IMR-90 (cell line): Measurements from ENCODE around the gene HMGN4. TPM values are rescaled to one million over a fixed set of nuclear protein-coding genes. Genes with fewer than 3 reads are reported as not detected.

Experiments used
- ATAC-seq: fragments of 200-7000 bp; cut with Tn5 transposase; 2 replicates; pipeline ENCODE4 v1.9.1; 2020; ENCODE audit warnings: low read depth, mild to moderate bottlenecking, moderate library complexity
- BruUV-seq: library from RNA; stranded (reverse); fragments of 400-500 nt; replicated peaks from 2 replicates; lab custom pipeline; 2021; lab: Mats Ljungman, UMichigan
- CTCF ChIA-PET: fragments of 300-600 bp; formaldehyde crosslinking; extraction: SDS; loops from one replicate; lab custom pipeline; 2021; ENCODE audit warnings: antibody characterized with exemption; lab: Yijun Ruan, JAX
- POLR2A ChIA-PET: fragments of 300-600 bp; sonication (Branson Sonifier 250); formaldehyde crosslinking; loops from one replicate; lab custom pipeline; 2022; ENCODE audit warnings: antibody characterized with exemption; ENCODE audit not compliant: unreplicated experiment; lab: Charles Lee
- DNase-seq: peaks from one replicate; pipeline ENCODE4 v3.0.0; 2013
- H2AFZ ChIP-seq: replicated peaks from 2 replicates; pipeline ENCODE3; 2013; ENCODE audit warnings: low read length, mild to moderate bottlenecking; ENCODE audit not compliant: poor library complexity
- H2AK5ac ChIP-seq: 2 replicates; pipeline ENCODE4 v1.6.1; 2013; ENCODE audit warnings: low read depth, low read length, inconsistent platforms
- H2AK9ac ChIP-seq: replicated peaks from 2 replicates; pipeline ENCODE3; 2013; ENCODE audit warnings: mild to moderate bottlenecking, low read depth, low read length, moderate library complexity; ENCODE audit not compliant: poor library complexity
- H2BK120ac ChIP-seq: 2 replicates; pipeline ENCODE4 v1.6.1; 2013; ENCODE audit warnings: low read depth, low read length, inconsistent platforms
- H2BK15ac ChIP-seq: 3 replicates; pipeline ENCODE4 v1.6.1; 2013; ENCODE audit warnings: low read depth, low read length, inconsistent platforms
- H2BK20ac ChIP-seq: 2 replicates; pipeline ENCODE4 v1.6.1; 2013; ENCODE audit warnings: low read depth, mild to moderate bottlenecking, inconsistent platforms, low read length, moderate library complexity
- H2BK5ac ChIP-seq: 2 replicates; pipeline ENCODE4 v1.6.1; 2013; ENCODE audit warnings: mild to moderate bottlenecking, low read depth, low read length, inconsistent platforms; ENCODE audit not compliant: poor library complexity, severe bottlenecking
- H3K14ac ChIP-seq: replicated peaks from 2 replicates; pipeline ENCODE4 v1.6.1; 2013; ENCODE audit warnings: low read depth, low read length, inconsistent platforms
- H3K18ac ChIP-seq: 2 replicates; pipeline ENCODE4 v1.6.1; 2013; ENCODE audit warnings: low read depth, low read length, control low read depth
- H3K23ac ChIP-seq: 2 replicates; pipeline ENCODE4 v1.6.1; 2013; ENCODE audit warnings: low read depth, low read length, inconsistent platforms
- H3K27ac ChIP-seq: 2 replicates; pipeline ENCODE4 v1.5.1; 2013; ENCODE audit warnings: mild to moderate bottlenecking, control low read depth, low read length; ENCODE audit not compliant: insufficient read depth
- H3K27me3 ChIP-seq: 2 replicates; pipeline ENCODE4 v1.6.1; 2013; ENCODE audit warnings: low read length; ENCODE audit not compliant: control insufficient read depth, insufficient read depth
- H3K36me3 ChIP-seq: 2 replicates; pipeline ENCODE4 v1.6.1; 2013; ENCODE audit warnings: low read length, mixed read lengths; ENCODE audit not compliant: control insufficient read depth, insufficient read depth
- H3K4ac ChIP-seq: 2 replicates; pipeline ENCODE4 v1.6.1; 2013; ENCODE audit warnings: low read depth, low read length, inconsistent platforms
- H3K4me1 ChIP-seq: 2 replicates; pipeline ENCODE4 v1.6.1; 2013; ENCODE audit warnings: low read length, mixed read lengths; ENCODE audit not compliant: control insufficient read depth, insufficient read depth
- H3K4me2 ChIP-seq: 2 replicates; pipeline ENCODE4 v1.6.1; 2013; ENCODE audit warnings: low read depth, mild to moderate bottlenecking, control low read depth, low read length, moderate library complexity
- H3K4me3 ChIP-seq: 2 replicates; pipeline ENCODE4 v1.5.1; 2013; ENCODE audit warnings: low read depth, mild to moderate bottlenecking, control low read depth, low read length, moderate library complexity; ENCODE audit not compliant: insufficient read depth
- H3K56ac ChIP-seq: 2 replicates; pipeline ENCODE4 v1.6.1; 2013; ENCODE audit warnings: low read length, inconsistent platforms; ENCODE audit not compliant: insufficient read depth; ENCODE audit errors: extremely low read depth
- H3K79me1 ChIP-seq, 2 experiments: 2 replicates each; pipeline ENCODE4 v1.6.1; 2013; ENCODE audit warnings: low read length in 2 of 2, inconsistent platforms in 1 of 2, low read depth in 1 of 2
- H3K9ac ChIP-seq: 2 replicates; pipeline ENCODE4 v1.6.1; 2013; ENCODE audit warnings: low read depth, low read length, control low read depth
- H3K9me1 ChIP-seq: 2 replicates; pipeline ENCODE4 v1.6.1; 2013; ENCODE audit warnings: low read length, inconsistent platforms; ENCODE audit not compliant: insufficient read depth
- H3K9me3 ChIP-seq: 2 replicates; pipeline ENCODE4 v1.6.1; 2013; ENCODE audit warnings: low read length; ENCODE audit not compliant: control insufficient read depth, insufficient read depth
- H4K20me1 ChIP-seq: 2 replicates; pipeline ENCODE4 v1.6.1; 2013; ENCODE audit warnings: low read length, inconsistent platforms; ENCODE audit not compliant: insufficient read depth
- H4K5ac ChIP-seq: 2 replicates; pipeline ENCODE4 v1.6.1; 2013; ENCODE audit warnings: mild to moderate bottlenecking, low read depth, low read length, control low read depth
- H4K8ac ChIP-seq, 2 experiments: 2 replicates each; pipeline ENCODE4 v1.6.1; 2013; ENCODE audit warnings: low read depth in 2 of 2, low read length in 2 of 2, control low read depth in 1 of 2, inconsistent platforms in 1 of 2
- H4K91ac ChIP-seq: 2 replicates; pipeline ENCODE4 v1.6.1; 2013; ENCODE audit warnings: low read depth, low read length, inconsistent platforms; ENCODE audit not compliant: insufficient read depth
- BHLHE40 ChIP-seq: fragments of 150-350 bp; IDR thresholded peaks from 2 replicates; pipeline ENCODE4 v1.6.1; 2016; ENCODE audit warnings: mild to moderate bottlenecking, low read depth, low read length
- CEBPB ChIP-seq: IDR thresholded peaks from 2 replicates; pipeline ENCODE4 v1.6.1; 2012; ENCODE audit warnings: low read depth, low read length, improper control_type of control experiment
- CHD1 ChIP-seq: IDR thresholded peaks from 2 replicates; pipeline ENCODE4 v1.6.1; 2012; ENCODE audit warnings: low read depth, low read length, improper control_type of control experiment
- CTCF ChIP-seq: conservative IDR thresholded peaks from 2 replicates; pipeline ENCODE4 v1.5.1; 2012; ENCODE audit warnings: mild to moderate bottlenecking, low read depth, low read length, improper control_type of control experiment
- ELK1 ChIP-seq: fragments of 150-350 bp; IDR thresholded peaks from 2 replicates; pipeline ENCODE4 v1.6.1; 2016; ENCODE audit warnings: low read depth, mild to moderate bottlenecking, low read length, moderate library complexity, borderline replicate concordance
- FOS ChIP-seq: fragments of 150-350 bp; IDR thresholded peaks from 2 replicates; pipeline ENCODE4 v1.6.1; 2016; ENCODE audit warnings: low read depth, low read length
- MAFK ChIP-seq: IDR thresholded peaks from 2 replicates; pipeline ENCODE4 v1.6.1; 2012; ENCODE audit warnings: low read depth, low read length, improper control_type of control experiment
- MXI1 ChIP-seq: IDR thresholded peaks from 2 replicates; pipeline ENCODE4 v1.6.1; 2012; ENCODE audit warnings: low read depth, mild to moderate bottlenecking, low read length, moderate library complexity, borderline replicate concordance
- NFE2L2 ChIP-seq: fragments of 150-350 bp; IDR thresholded peaks from 2 replicates; pipeline ENCODE4 v1.6.1; 2016; ENCODE audit warnings: low read depth, mild to moderate bottlenecking, low read length
- POLR2A ChIP-seq: IDR thresholded peaks from 2 replicates; pipeline ENCODE4 v1.6.1; 2012; ENCODE audit warnings: mild to moderate bottlenecking, low read depth, low read length
- RAD21 ChIP-seq: IDR thresholded peaks from 2 replicates; pipeline ENCODE4 v1.6.1; 2012; ENCODE audit warnings: low read length, improper control_type of control experiment
- RCOR1 ChIP-seq: IDR thresholded peaks from 2 replicates; pipeline ENCODE4 v1.6.1; 2012; ENCODE audit warnings: mild to moderate bottlenecking, low read length, improper control_type of control experiment; ENCODE audit not compliant: insufficient replicate concordance
- RFX5 ChIP-seq: IDR thresholded peaks from 2 replicates; pipeline ENCODE4 v1.8.0; 2012; ENCODE audit warnings: low read depth, mild to moderate bottlenecking, low read length, moderate library complexity
- SMC3 ChIP-seq: fragments of 150-350 bp; IDR thresholded peaks from 2 replicates; pipeline ENCODE4 v1.6.1; 2016; ENCODE audit warnings: low read depth, mild to moderate bottlenecking, antibody characterized with exemption, low read length, moderate library complexity
- USF2 ChIP-seq: fragments of 150-350 bp; IDR thresholded peaks from 2 replicates; pipeline ENCODE4 v1.6.1; 2017; ENCODE audit warnings: mild to moderate bottlenecking, antibody characterized with exemption, low read length, low read depth
- WGBS, 2 experiments: methylation state at CpG; one replicate each; pipeline versions ENCODE4 v1.1.5 to v1.1.7; 2013; ENCODE audit warnings: missing lambda C conversion rate in 2 of 2; ENCODE audit not compliant: insufficient read length in 1 of 2; ENCODE audit errors: extremely low coverage in 2 of 2; 5-methylcytosine and 5-hydroxymethylcytosine counted together
- dilution Hi-C: fragments of 300-500 bp; cut with HindIII; formaldehyde crosslinking; loops from one replicate; pipeline ENCODE4 v1.14.3; 2018; ENCODE audit warnings: low sequenced_read_pairs; ENCODE audit not compliant: unreplicated experiment
- in situ Hi-C: fragments of 300-500 bp; cut with MboI; formaldehyde crosslinking; loops from 3 replicates; pipeline ENCODE4 v1.14.3; 2019; ENCODE audit warnings: low sequenced_read_pairs, inconsistent platforms, mixed read lengths
- intact Hi-C: fragments of 100-400 bp; cut with micrococcal nuclease; formaldehyde crosslinking; loops from 2 replicates; pipeline ENCODE4 v1.10.0; 2022
- polyA plus RNA-seq, 3 experiments: library from polyadenylated mRNA; depleted of rRNA; stranded (reverse); fragments of >200 nt; gene quantifications; 2 replicates each; pipeline ENCODE4 v1.2.3, GENCODE V29; 2012; ENCODE audit warnings: low replicate concordance in 1 of 3
- total RNA-seq: library from RNA; depleted of rRNA; stranded (reverse); fragments of >200 nt; gene quantifications from 2 replicates; pipeline ENCODE4 v1.2.3, GENCODE V29; 2012

Gene HMGN4
- total and polyA plus RNA-seq, 2 of the 4 experiments (the other 2 are of a cell fraction), result 46.4 to 50.2 TPM

DNA sequence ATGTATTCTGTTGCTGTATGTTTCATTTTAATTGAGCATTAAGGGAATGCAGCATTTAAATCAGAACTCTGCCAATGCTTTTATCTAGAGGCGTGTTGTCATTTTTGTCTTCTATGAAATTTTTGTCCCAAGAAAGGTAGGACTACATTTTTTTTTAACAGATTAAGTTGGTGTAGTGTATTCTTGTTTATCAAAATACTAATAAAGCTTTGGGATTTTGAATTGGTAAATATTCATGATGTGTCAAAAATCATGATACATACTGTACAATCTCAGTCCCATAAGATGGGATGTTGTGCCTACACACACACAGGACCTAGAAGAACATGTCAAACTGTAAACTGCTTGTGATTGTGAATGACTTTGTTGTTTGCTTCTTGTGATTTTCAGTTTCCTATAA, 11.2 kb upstream of the HMGN4 start:
- no peak overlapping the region for H3K4me3 ChIP-seq
- no peak overlapping the region for H3K56ac ChIP-seq
- no peak overlapping the region for H4K91ac ChIP-seq
- H3K23ac ChIP-seq, result no peak overlapping the region
- no peak overlapping the region for H4K8ac ChIP-seq
- H3K27ac ChIP-seq, result no peak overlapping the region
- H3K79me1 ChIP-seq, result peaks cover 0 to 7% of the 10 kb centered on the region in 2 experiments; a peak in 2 of 4 replicates
- H2AK5ac ChIP-seq, result no peak overlapping the region
- H3K9me3 ChIP-seq, result no peaks in the 10 kb centered on the region
- H3K4me1 ChIP-seq, result peaks cover 3% of the 10 kb centered on the region; the same call in 1 of the 2 replicates
- no peaks in the 10 kb centered on the region for H4K20me1 ChIP-seq
- no peak for TF ChIP-seq FOS
- no peak for TF ChIP-seq RCOR1
- no peak for TF ChIP-seq MXI1
- no peak for TF ChIP-seq CTCF
- no peak for TF ChIP-seq POLR2A
- no peak for TF ChIP-seq RFX5
- TF ChIP-seq CEBPB, result no peak
- no peak for TF ChIP-seq MAFK
- no peak for TF ChIP-seq RAD21
- TF ChIP-seq USF2, result no peak
- TF ChIP-seq CHD1, result no peak
- no peak for TF ChIP-seq SMC3
- no peak for TF ChIP-seq ELK1
- no peak for TF ChIP-seq NFE2L2
- TF ChIP-seq BHLHE40, result no peak
- H2AK9ac ChIP-seq, result no peak overlapping the region
- H3K4me2 ChIP-seq, result no peak overlapping the region
- whole genome bisulfite sequencing, 2 experiments, result no CpG with 5 or more reads among the region's 1 CpG
- CTCF ChIA-PET, result interaction anchor here (0.5 kb wide), 1 partner anchor 45 kb away, joined by 3 read pairs; no protein-coding TSS in a partner anchor
- H3K36me3 ChIP-seq, result no peaks in the 10 kb centered on the region
- no peak overlapping the region for H3K18ac ChIP-seq
- H3K27me3 ChIP-seq, result no peaks in the 10 kb centered on the region
- no peak overlapping the region for H2BK120ac ChIP-seq
- H3K4ac ChIP-seq, result no peak overlapping the region
- H4K5ac ChIP-seq, result no peak overlapping the region
- no peak overlapping the region for H2AFZ ChIP-seq
- no peak overlapping the region for H3K14ac ChIP-seq
- ATAC-seq (no peak), DNase-seq (no peak)
- H2BK5ac ChIP-seq, result no peak overlapping the region
- H3K9me1 ChIP-seq, result no peaks in the 10 kb centered on the region
- intact Hi-C loops (no loop called here), dilution Hi-C loops (no loop called here), in situ Hi-C loops (no loop called here)
- BruUV-seq, result no TSS peak
- no peak overlapping the region for H3K9ac ChIP-seq
- POLR2A ChIA-PET, result no interaction called here
- H2BK20ac ChIP-seq, result no peak overlapping the region
- no peak overlapping the region for H2BK15ac ChIP-seq
